AG10803 (cell line): ENCODE data around the gene PLVAP.

Experiments
- DNase-seq: peaks from one replicate; pipeline ENCODE4 v3.0.0; 2010; ENCODE audit warnings: low read depth
- H3K4me3 ChIP-seq: 2 replicates; pipeline ENCODE4 v1.5.1; 2011; ENCODE audit warnings: mild to moderate bottlenecking, low read length, control low read depth
- TF ChIP-seq, protein P1 (sequence below): conservative IDR thresholded peaks from 2 replicates; pipeline ENCODE4 v1.5.1; 2011; ENCODE audit warnings: mild to moderate bottlenecking, low read length, control low read depth, inconsistent platforms

The PLVAP gene

DNA sequence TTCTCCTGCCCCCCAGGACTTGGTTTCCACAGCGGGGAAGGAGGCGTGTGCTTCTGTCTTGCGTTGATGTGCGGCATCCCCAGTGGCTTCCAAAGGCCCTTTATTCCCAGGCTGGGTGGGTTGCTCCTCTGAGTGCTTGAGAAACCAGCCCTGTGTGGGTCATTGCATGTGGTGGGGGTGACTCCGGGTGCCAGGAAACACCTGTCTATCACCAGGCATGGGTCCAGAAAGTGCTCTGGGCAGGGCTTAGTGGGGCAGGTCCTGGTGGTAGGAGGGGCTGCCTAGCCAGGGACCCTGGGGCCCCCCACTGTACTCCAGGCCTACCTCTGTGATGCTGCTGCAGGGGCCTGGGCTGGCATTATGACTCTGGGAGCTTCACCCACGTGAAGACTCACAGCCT lies 58.2 kb downstream of the PLVAP start:
- no peak overlapping the region for H3K4me3 ChIP-seq
- TF ChIP-seq, protein P1, sequence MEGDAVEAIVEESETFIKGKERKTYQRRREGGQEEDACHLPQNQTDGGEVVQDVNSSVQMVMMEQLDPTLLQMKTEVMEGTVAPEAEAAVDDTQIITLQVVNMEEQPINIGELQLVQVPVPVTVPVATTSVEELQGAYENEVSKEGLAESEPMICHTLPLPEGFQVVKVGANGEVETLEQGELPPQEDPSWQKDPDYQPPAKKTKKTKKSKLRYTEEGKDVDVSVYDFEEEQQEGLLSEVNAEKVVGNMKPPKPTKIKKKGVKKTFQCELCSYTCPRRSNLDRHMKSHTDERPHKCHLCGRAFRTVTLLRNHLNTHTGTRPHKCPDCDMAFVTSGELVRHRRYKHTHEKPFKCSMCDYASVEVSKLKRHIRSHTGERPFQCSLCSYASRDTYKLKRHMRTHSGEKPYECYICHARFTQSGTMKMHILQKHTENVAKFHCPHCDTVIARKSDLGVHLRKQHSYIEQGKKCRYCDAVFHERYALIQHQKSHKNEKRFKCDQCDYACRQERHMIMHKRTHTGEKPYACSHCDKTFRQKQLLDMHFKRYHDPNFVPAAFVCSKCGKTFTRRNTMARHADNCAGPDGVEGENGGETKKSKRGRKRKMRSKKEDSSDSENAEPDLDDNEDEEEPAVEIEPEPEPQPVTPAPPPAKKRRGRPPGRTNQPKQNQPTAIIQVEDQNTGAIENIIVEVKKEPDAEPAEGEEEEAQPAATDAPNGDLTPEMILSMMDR: no peak
- DNase-seq: no peak

DNA sequence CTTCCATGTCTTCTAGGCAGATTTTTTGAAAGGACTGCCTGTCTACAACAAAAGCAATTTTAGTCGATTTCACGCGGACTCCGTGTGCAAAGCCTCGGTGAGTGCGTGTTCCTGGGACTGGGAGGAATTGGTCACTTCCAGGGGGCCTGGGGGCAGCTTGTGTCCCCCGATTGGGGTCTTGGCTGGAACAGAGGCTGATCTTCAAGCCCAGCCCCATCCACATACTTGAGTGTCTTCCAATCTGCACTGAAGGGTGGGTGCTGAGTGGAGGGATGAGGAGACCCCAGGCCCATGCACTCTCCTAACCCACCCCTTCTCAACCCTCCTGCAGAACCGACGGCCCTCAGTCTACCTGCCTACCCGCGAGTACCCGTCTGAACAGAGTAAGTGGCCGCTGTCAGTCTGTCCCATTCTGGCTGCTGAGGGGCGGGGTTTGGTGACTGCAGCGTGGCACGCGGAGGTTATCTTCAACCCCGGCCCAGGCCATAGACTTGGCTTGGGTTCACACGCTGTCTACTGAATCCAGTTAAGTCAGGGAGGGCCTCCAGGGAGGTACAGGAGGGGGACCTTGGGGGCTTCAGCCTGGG lies 63.0 kb downstream of the PLVAP start:
- no peak overlapping the region for H3K4me3 ChIP-seq
- TF ChIP-seq, protein P1: no peak
- DNase-seq: no peak

DNA sequence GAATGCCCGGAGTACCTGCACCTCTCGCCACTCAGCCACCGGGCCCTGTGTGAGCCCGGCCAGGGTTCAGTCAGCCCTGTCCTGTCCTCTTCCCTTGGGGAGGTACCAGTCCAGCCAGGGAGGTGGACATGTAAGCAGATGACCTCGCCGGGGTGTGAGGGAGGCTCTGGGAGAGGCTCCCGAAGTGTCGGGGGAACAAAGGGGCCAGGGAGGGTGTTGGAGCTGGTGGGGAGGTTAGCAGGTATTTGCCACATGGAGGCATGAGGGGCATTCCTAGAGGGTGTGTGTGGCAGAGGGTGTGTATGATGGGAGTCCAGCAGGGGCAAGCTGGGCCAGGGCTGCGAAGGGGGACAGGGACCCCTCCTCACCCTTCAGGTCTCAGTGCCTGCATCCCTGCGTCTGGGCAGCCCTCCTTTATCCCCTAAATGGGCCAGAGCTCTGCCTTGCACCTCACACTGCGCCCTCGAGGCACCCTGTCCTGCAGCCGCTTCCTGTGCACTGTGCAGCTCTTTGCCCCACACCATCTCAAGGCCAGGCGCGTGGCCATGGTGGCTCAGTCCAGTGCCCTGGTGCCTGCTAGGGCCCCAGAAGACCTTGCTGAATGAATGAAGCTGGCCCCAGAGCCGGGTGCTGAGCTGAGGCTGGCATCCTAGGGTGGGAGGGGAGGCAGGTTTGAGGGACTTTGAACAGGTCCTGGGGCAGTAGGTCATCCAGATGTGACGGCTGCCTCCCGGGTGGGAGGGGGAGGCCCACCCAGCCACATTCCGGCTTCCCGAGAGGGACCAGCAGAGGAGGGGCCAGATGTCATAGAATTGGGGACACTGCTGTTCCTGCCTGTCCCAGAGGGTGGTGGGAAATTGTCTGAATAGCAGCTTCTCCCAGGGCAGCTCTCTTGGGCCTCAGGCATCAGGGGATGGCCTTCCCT lies 64.7 kb downstream of the PLVAP start:
- no peak for DNase-seq
- no peak overlapping the region for H3K4me3 ChIP-seq
- TF ChIP-seq, protein P1: no peak

DNA sequence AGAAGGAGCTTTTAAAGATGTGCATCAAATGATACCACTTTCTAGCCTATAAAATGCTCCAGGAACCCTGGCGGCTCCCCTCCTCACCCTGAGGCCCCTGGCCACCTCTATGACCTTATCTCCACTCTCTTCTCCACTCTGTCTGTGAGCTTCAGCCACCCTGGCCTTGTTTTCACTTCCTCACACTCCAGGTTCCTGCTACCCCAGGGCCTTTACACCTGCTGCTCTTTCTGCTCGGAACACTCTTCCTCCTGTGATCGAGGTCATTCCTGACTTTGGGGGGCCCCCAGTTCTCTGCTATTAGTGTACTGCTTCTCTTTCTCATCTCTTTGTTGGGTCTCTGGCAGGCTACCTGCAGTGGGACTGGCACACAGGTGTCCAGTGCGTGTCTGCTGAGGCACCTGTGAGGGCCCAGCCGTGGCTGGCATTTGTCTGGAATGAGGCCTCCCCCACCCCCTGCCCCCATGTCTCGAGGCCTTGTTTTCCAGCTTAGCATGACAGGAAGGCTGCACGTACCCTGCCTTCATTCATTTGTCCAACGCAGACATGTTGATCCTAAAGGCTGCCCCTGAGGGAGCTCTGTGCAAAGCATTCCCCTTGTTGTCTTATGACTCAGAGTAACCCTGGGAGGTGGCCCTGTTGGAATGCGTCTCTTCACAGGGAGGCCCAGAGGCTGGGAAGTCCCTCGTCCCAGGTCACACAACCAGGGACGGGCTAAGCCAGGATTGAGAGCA lies 65.5 kb downstream of the PLVAP start:
- peak; percentile 57 for DNase-seq
- TF ChIP-seq, protein P1: no peak
- H3K4me3 ChIP-seq: no peak overlapping the region

DNA sequence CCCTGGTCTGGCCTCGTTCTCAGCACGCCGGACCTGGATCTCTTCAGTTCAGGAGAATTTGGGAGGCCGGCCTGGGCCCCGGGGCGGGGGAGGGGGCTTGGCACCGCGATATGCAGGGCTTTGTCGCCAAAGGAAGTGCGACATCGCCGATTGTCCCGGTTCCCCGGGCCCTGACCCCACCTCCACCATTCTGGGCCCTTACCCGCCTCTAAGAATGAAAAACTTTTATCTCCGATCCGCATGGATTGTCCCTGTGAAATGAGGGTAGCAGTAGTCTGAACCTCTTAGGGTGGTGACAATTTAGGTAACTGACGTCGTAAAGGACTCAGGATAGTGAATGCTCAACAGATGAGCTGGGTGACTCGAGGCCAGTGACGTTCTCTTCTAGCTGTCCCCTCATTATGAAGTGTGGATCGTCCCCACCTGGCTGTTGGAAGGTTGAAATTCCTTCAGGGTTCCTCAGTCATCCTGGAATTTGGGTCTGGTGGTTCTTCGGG lies 67.1 kb downstream of the PLVAP start:
- no peak for DNase-seq
- TF ChIP-seq, protein P1: no peak
- H3K4me3 ChIP-seq: peak overlapping the region; percentile 90

DNA sequence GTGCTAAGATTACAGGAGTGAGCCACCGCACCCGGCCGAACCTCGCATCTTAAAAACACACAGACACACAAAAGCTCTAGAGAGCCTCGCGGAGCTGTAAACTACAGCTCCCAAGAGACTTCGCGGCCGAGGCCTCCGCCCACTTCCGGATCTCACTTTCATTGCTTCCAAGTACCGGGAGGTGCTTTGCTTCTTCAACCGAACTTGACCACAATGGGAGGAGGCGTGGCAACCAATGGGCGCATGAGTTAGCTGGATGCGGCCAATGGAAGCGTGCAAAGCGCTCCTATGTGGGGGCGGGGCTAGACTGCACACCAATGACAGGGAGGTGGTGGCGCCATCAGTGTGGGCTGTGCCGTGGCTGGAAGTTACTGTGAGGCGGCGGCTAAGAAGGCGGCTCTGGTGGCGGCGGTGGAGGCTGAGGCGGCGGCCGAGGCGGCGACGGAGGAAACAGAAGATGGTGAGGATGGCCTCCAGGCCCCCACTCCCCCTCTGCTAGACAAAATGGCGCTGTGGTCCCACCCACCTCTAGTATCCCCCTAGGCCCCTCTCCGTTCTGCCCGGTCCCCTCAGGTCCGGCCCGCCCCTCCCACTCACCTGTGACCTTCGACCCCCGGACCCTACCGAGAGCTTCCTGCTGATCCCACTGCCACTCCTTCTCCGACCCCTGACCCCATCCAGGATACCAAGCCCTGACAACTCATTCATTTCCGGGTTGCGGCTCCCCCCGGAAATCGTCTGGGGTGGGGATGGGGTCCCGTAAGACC lies 67.8 kb downstream of the PLVAP start, which contains the start of gene DDA1:
Gene DDA1 (plus strand): TSS at position 366 of the 767 bp plus-strand sequence. CDS start 92 bp downstream, at position 458.
- peak within 1 kb of the TSS; percentile 90 for H3K4me3 ChIP-seq
- peak; percentile 100 for DNase-seq
- TF ChIP-seq, protein P1: no peak
